ENCODE measurements around the gene DNAL4. TPM values are rescaled to one million over a fixed set of nuclear protein-coding genes. Genes with fewer than 3 reads are reported as not detected.

The DNAL4 gene
- total and polyA plus RNA-seq, 3 donors from 2014 or later = 54.4 to 107 (median 76.8) TPM

- no peak overlapping the region for H3K4me3 ChIP-seq
- no peak overlapping the region for H3K27ac ChIP-seq
- no peaks in the 10 kb centered on the region for H3K9me3 ChIP-seq
- peaks cover 21% of the 10 kb centered on the region for H3K4me1 ChIP-seq
- DNase-seq = no peak
- H3K36me3 ChIP-seq (ENCODE audit: low read depth, missing control alignments) = no peaks in the 10 kb centered on the region
- TF ChIP-seq POLR2A (IDR thresholded peaks at IDR 0.05) = no peak
- TF ChIP-seq, protein P1, sequence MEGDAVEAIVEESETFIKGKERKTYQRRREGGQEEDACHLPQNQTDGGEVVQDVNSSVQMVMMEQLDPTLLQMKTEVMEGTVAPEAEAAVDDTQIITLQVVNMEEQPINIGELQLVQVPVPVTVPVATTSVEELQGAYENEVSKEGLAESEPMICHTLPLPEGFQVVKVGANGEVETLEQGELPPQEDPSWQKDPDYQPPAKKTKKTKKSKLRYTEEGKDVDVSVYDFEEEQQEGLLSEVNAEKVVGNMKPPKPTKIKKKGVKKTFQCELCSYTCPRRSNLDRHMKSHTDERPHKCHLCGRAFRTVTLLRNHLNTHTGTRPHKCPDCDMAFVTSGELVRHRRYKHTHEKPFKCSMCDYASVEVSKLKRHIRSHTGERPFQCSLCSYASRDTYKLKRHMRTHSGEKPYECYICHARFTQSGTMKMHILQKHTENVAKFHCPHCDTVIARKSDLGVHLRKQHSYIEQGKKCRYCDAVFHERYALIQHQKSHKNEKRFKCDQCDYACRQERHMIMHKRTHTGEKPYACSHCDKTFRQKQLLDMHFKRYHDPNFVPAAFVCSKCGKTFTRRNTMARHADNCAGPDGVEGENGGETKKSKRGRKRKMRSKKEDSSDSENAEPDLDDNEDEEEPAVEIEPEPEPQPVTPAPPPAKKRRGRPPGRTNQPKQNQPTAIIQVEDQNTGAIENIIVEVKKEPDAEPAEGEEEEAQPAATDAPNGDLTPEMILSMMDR (IDR thresholded peaks at IDR 0.05) = no peak
- no peaks in the 10 kb centered on the region for H3K27me3 ChIP-seq
- 83 to 87% methylated on average over 7 of the region's 7 CpGs for WGBS, 2 donors
- intact Hi-C loops (cut with DNase I; ENCODE audit: low total_unique reads) = loop anchor here (10.0 kb wide), 1 partner anchor 54 kb away; the partner anchor contains the start of genes GTPBP1 and JOSD1
Observed at GRCh38 chr22:38759005-38759404, 34.9 kb downstream of the DNAL4 start.

- peaks cover 26% of the 10 kb centered on the region for H3K4me1 ChIP-seq
Observed at GRCh38 chr22:38758276-38758945, 35.5 kb downstream of the DNAL4 start.

DNA sequence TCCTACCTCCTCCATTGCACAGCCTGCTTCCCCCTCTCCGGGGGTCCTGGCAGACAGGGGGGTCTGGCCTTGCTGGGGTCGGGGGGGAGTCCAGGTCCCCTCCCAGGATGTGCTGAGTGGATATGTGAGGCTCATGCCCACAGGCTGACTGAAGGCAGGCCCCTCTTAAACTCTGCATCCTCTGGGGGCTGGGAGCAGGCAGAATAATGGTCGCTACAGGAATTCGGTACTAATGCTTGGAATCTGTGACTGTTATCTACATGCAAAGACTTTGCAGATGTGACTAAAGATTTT, 36.5 kb downstream of the DNAL4 start:
- Histone ChIP-seq H3K27me3 (no peaks in the 10 kb centered on the region), H3K4me3 (no peak overlapping the region), H3K9me3 (no peaks in the 10 kb centered on the region), H3K4me1 (peaks cover 28% of the 10 kb centered on the region), H3K36me3 (ENCODE audit: low read depth, missing control alignments) (no peaks in the 10 kb centered on the region), H3K27ac (no peak overlapping the region)
- intact Hi-C loops (cut with DNase I; ENCODE audit: low total_unique reads) = loop anchor here (10.0 kb wide), 1 partner anchor 53 kb away; the partner anchor contains the start of genes GTPBP1 and JOSD1
- no peak for DNase-seq
- WGBS, 2 donors = 80 to 81% methylated on average over 4 of the region's 4 CpGs
- TF ChIP-seq, protein P1 (IDR thresholded peaks at IDR 0.05) = no peak
- TF ChIP-seq POLR2A (IDR thresholded peaks at IDR 0.05) = no peak

More at GRCh38 chr22:38758276-38758945, 35.5 kb downstream of the DNAL4 start:
- no peak overlapping the region for H3K4me3 ChIP-seq
- no peaks in the 10 kb centered on the region for H3K27me3 ChIP-seq
- DNase-seq = no peak
- TF ChIP-seq POLR2A (IDR thresholded peaks at IDR 0.05) = no peak
- TF ChIP-seq, protein P1 (IDR thresholded peaks at IDR 0.05) = no peak
- H3K36me3 ChIP-seq (ENCODE audit: low read depth, missing control alignments) = no peaks in the 10 kb centered on the region
- WGBS, 2 donors = 87 to 88% methylated on average over 7 to 15 of the region's 16 CpGs
- no peak overlapping the region for H3K27ac ChIP-seq
- intact Hi-C loops (cut with DNase I; ENCODE audit: low total_unique reads) = loop anchor here (10.0 kb wide), 1 partner anchor 54 kb away; the partner anchor contains the start of genes GTPBP1 and JOSD1
- H3K9me3 ChIP-seq = no peaks in the 10 kb centered on the region

- intact Hi-C loops (cut with DNase I; ENCODE audit: low total_unique reads) = loop anchor here (10.0 kb wide), 1 partner anchor 52 kb away; the partner anchor contains the start of genes GTPBP1 and JOSD1
- H3K27ac ChIP-seq = peak overlapping the region; percentile 59 to 94
- H3K4me3 ChIP-seq = no peak overlapping the region
- TF ChIP-seq, protein P1 (IDR thresholded peaks at IDR 0.05) = no peak
- TF ChIP-seq POLR2A (IDR thresholded peaks at IDR 0.05) = no peak
- no peaks in the 10 kb centered on the region for H3K9me3 ChIP-seq
- 44 to 66% methylated on average over 17 of the region's 17 CpGs for WGBS, 2 donors
- no peak for DNase-seq
- H3K27me3 ChIP-seq = no peaks in the 10 kb centered on the region
- H3K4me1 ChIP-seq = peaks cover 28% of the 10 kb centered on the region
- H3K36me3 ChIP-seq (ENCODE audit: low read depth, missing control alignments) = no peaks in the 10 kb centered on the region
Observed at GRCh38 chr22:38756711-38757463, 37.1 kb downstream of the DNAL4 start.
